ENCODE results near the gene KIF6.
"Not testable (repeated sequence)": the region's sequence is repeated elsewhere in the genome, so short reads cannot be mapped to it uniquely, and the experiment has no call there.

Gene KIF6

GRCh38 chr6:39292637-39293036, 432.6 kb downstream of the KIF6 start:
- H3K4me3 ChIP-seq (replicated peaks; ENCODE audit: low read depth, low read length): no peak overlapping the region
- DNase-seq (ENCODE audit: low read depth): no peak
- no peak for TF ChIP-seq CTCF (IDR thresholded peaks at IDR 0.05; ENCODE audit: low read length, missing control alignments)

- no peak for TF ChIP-seq CTCF (IDR thresholded peaks at IDR 0.05; ENCODE audit: low read length, missing control alignments)
- no peak overlapping the region for H3K4me3 ChIP-seq (replicated peaks; ENCODE audit: low read depth, low read length)
- no peak for DNase-seq (ENCODE audit: low read depth)
Observed at GRCh38 chr6:39289490-39289889, 435.7 kb downstream of the KIF6 start.

GRCh38 chr6:39287601-39288000, 437.6 kb downstream of the KIF6 start:
- DNase-seq (ENCODE audit: low read depth): no peak
- no peak for TF ChIP-seq CTCF (IDR thresholded peaks at IDR 0.05; ENCODE audit: low read length, missing control alignments)
- no peak overlapping the region for H3K4me3 ChIP-seq (replicated peaks; ENCODE audit: low read depth, low read length)

- not testable (repeated sequence) for DNase-seq (ENCODE audit: low read depth); H3K4me3 ChIP-seq (replicated peaks; ENCODE audit: low read depth, low read length)
Observed at GRCh38 chr6:39286596-39286995, 438.6 kb downstream of the KIF6 start.

GRCh38 chr6:39282774-39283173, 442.4 kb downstream of the KIF6 start:
- no peak for TF ChIP-seq CTCF (IDR thresholded peaks at IDR 0.05; ENCODE audit: low read length, missing control alignments)

GRCh38 chr6:39281312-39281980, 443.8 kb downstream of the KIF6 start:
- H3K4me3 ChIP-seq (replicated peaks; ENCODE audit: low read depth, low read length): no peak overlapping the region
- no peak for DNase-seq (ENCODE audit: low read depth)
- TF ChIP-seq CTCF (IDR thresholded peaks at IDR 0.05; ENCODE audit: low read length, missing control alignments): no peak

More at GRCh38 chr6:39282774-39283173, 442.4 kb downstream of the KIF6 start:
- H3K4me3 ChIP-seq (replicated peaks; ENCODE audit: low read depth, low read length): no peak overlapping the region
- DNase-seq (ENCODE audit: low read depth): no peak

GRCh38 chr6:39280247-39280731, 444.9 kb downstream of the KIF6 start:
- H3K4me3 ChIP-seq (replicated peaks; ENCODE audit: low read depth, low read length): no peak overlapping the region
- TF ChIP-seq CTCF (IDR thresholded peaks at IDR 0.05; ENCODE audit: low read length, missing control alignments): no peak
- no peak for DNase-seq (ENCODE audit: low read depth)

All from fibroblast of pulmonary artery (primary cell).